Stimulated activated CD8-positive, alpha-beta memory T cell treated with anti-CD3 and anti-CD28 coated beads, Interleukin-15, amount 100 ng/mL, for 48 hours (primary cell): ENCODE results near the gene ADD1.
"Not testable (repeated sequence)": the region's sequence is repeated elsewhere in the genome, so short reads cannot be mapped to it uniquely, and the experiment has no call there.

Source experiments
- DNase-seq, 2 donors: peaks; one replicate each; pipeline ENCODE4 v3.0.0-alpha.2; 2020; ENCODE audit warnings: low read depth in 2 of 2

The ADD1 gene

DNA sequence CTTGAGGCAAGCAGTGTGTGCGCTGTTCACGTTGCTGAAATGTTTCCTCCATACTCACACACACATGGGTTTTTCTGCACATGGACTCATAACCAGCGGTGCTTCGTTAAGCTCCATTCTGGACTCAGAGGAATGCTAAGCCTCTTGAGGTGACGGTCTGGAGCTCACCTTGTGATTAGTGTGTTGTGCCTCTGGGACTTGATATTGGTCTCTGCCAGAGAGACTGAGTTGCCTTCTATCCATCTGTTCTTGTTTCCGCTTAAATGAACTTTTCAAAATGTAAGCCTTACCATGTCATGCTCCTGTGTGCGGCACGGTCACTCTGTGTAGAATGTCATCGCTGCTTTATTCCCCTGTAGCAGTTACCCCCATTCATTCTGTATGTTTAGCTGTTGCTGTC is 42.5 kb downstream of the ADD1 start:
- no peak for DNase-seq

- DNase-seq: no peak
Measured at GRCh38 chr4:2886622-2887021, 43.0 kb downstream of the ADD1 start.

- no peak for DNase-seq
Measured at GRCh38 chr4:2887343-2887742, 43.7 kb downstream of the ADD1 start.

DNA sequence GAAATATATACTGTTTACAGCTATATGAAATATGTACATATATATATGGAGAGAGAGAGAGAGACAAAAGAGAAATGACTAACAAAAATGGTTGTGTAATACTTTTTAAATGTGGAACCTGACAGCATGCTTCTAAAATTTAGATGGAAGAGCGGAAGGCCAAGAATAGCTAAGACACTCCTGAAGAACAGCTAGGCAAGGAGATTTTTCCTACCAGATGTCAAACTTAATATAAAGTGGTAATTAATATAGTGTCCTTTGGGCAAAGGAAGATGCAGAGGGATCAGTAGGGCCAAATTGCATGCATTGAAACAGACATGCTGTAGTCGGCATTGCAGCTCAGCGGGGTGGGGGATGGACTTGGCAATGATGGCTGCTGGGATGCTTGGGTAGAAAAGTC is 45.2 kb downstream of the ADD1 start:
- DNase-seq: no peak

DNA sequence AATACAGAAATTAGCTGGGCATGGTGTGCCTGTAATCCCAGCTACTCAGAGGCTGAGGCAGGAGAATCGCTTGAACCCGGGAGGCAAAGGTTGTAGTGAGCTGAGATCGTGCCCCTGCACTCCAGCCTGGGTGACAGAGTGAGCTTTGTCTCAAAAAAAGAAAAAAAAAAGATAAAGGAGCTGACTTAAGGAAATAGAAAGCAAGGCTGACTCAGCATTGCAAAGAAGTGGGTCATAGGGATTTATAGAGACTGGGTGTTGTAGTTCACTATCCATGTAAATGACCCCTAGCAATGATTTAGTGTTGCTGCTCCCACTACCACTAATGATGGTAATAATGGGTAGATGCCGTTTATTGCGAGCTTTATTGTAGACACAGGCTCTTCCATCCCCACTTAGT is 47.6 kb downstream of the ADD1 start:
- DNase-seq: no peak

GRCh38 chr4:2893772-2894171 is 50.1 kb downstream of the ADD1 start:
- no peak for DNase-seq

GRCh38 chr4:2898001-2898400 is 54.4 kb downstream of the ADD1 start:
- DNase-seq: no peak

GRCh38 chr4:2900741-2901140 is 57.1 kb downstream of the ADD1 start:
- DNase-seq: no peak

GRCh38 chr4:2901186-2901585 is 57.5 kb downstream of the ADD1 start:
- DNase-seq: no peak

- no peak for DNase-seq
Measured at GRCh38 chr4:2902126-2902525, 58.5 kb downstream of the ADD1 start.

GRCh38 chr4:2905544-2905943 is 61.9 kb downstream of the ADD1 start:
- DNase-seq: no peak

GRCh38 chr4:2906218-2906617 is 62.6 kb downstream of the ADD1 start:
- DNase-seq: no peak

DNA sequence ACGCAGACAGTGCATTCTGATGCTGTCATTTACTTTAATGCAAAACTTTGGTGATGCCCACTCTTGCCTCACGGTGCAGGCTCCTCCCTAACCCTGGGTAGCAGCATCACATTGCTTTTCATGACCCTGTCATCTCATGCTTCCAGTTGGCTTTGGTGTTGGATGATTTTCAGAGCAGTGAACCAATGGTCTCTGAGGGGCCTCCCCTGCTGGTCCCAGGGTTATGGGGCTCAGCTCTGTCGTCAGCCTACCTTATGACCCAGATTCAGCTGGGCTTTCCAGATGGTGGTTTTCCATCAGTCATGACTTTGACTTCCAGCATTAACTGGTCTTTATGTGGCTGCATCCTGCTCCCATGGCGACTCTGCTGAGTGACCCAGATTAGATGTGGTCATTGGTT is 63.6 kb downstream of the ADD1 start:
- DNase-seq: no peak

- no peak for DNase-seq
Measured at GRCh38 chr4:2907706-2908293, 64.2 kb downstream of the ADD1 start.

GRCh38 chr4:2908686-2909085 is 65.0 kb downstream of the ADD1 start:
- DNase-seq: no peak

GRCh38 chr4:2909583-2909982 is 65.9 kb downstream of the ADD1 start:
- no peak for DNase-seq

DNA sequence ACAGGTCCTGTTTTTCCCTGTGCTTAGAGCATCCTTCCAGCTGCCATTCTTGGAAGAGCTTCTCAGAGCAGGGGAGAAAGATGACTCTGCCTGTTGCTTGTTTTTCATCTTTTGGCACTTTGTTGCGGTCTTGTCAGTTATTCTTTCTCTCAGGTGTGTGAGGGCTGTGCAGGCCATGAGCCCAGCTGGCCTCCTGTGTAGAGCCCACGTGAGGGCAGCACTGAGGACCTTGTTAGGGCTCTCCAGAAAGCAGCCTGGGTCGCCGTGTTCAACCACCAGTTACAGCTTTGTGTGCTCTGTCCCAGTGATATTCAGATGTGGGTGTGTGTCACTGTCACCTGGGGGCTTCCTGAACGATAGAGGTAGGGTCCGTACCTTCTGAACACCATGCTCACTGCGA is 66.8 kb downstream of the ADD1 start:
- no peak for DNase-seq

DNA sequence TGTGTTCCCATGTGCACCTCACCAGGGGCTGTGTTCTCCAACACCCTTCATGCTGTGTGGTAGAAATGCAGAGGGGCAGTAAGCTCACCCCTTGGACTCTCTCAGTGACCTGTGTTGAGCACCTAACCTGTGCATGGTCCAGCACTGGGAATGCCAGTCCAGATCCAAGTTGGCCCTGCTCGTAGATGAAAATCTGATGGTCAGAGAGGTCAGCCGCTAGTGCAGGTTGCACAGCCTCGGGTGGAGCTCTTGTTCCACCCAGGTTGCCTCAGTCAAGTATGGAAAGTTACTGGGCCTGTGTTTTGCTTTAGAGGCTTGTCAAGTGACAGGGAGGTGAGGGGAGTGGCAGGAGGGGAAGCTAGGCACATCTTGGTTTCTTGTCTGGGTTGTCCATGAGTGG is 68.2 kb downstream of the ADD1 start:
- DNase-seq: no peak

GRCh38 chr4:2913168-2913567 is 69.5 kb downstream of the ADD1 start:
- DNase-seq: no peak

GRCh38 chr4:2914256-2915126 is 70.8 kb downstream of the ADD1 start:
- DNase-seq: no peak

GRCh38 chr4:2915789-2916188 is 72.1 kb downstream of the ADD1 start:
- no peak for DNase-seq

- not testable (repeated sequence) for DNase-seq
Measured at GRCh38 chr4:2916696-2917095, 73.1 kb downstream of the ADD1 start.

GRCh38 chr4:2918300-2918699 is 74.7 kb downstream of the ADD1 start:
- not testable (repeated sequence) for DNase-seq

GRCh38 chr4:2918714-2919113 is 75.1 kb downstream of the ADD1 start:
- not testable (repeated sequence) for DNase-seq
